H1 (cell line): ENCODE results near the gene TBC1D4. TPM values are rescaled to one million over a fixed set of nuclear protein-coding genes. Genes with fewer than 3 reads are reported as not detected.

Experiments used
- CTCF ChIA-PET: fragments of 300-600 bp; sonication (Branson Sonifier 250); formaldehyde crosslinking; loops from one replicate; lab custom pipeline; 2021; ENCODE audit not compliant: partially characterized antibody; lab: Charles Lee
- POLR2A ChIA-PET: fragments of 300-600 bp; sonication (Branson Sonifier 250); formaldehyde crosslinking; loops from one replicate; lab custom pipeline; 2021; ENCODE audit warnings: inconsistent platforms; ENCODE audit not compliant: partially characterized antibody; lab: Charles Lee
- DNase-seq, 2 experiments: peaks; one replicate each; pipeline versions ENCODE4 v3.0.0 to v3.0.0-alpha.2; 2010 to 2022; ENCODE audit warnings: low spot score in 2 of 2, low read depth in 1 of 2, mixed read lengths in 1 of 2
- FAIRE-seq: peaks from 2 replicates; lab custom pipeline; 2011; peaks lifted over from hg19 to GRCh38; lab: Jason Lieb, UNC
- H2AFZ ChIP-seq: 2 replicates; pipeline ENCODE4 v1.8.1; 2012; ENCODE audit warnings: low read length, inconsistent platforms
- H2AK5ac ChIP-seq: 2 replicates; pipeline ENCODE4 v1.6.1; 2013; ENCODE audit warnings: low read depth, low read length
- H2BK120ac ChIP-seq: replicated peaks from 2 replicates; pipeline ENCODE3; 2013; ENCODE audit warnings: low read depth, low read length, inconsistent platforms
- H2BK12ac ChIP-seq: 2 replicates; pipeline ENCODE4 v1.6.1; 2013; ENCODE audit warnings: low read depth, low read length
- H2BK15ac ChIP-seq: 2 replicates; pipeline ENCODE4 v1.6.1; 2013; ENCODE audit warnings: low read length
- H2BK20ac ChIP-seq: 2 replicates; pipeline ENCODE4 v1.6.1; 2013; ENCODE audit warnings: low read length
- H2BK5ac ChIP-seq: 2 replicates; pipeline ENCODE4 v1.6.1; 2013; ENCODE audit warnings: low read depth, low read length
- H3K14ac ChIP-seq: 2 replicates; pipeline ENCODE4 v1.6.1; 2013; ENCODE audit warnings: inconsistent platforms; ENCODE audit not compliant: insufficient read length
- H3K18ac ChIP-seq: 2 replicates; pipeline ENCODE4 v1.6.1; 2013; ENCODE audit warnings: low read length; ENCODE audit errors: extremely low read depth
- H3K23ac ChIP-seq: 2 replicates; pipeline ENCODE4 v1.6.1; 2013; ENCODE audit warnings: inconsistent platforms; ENCODE audit not compliant: insufficient read length
- H3K23me2 ChIP-seq: 2 replicates; pipeline ENCODE4 v1.6.1; 2013; ENCODE audit warnings: low read depth, low read length
- H3K27ac ChIP-seq: 2 replicates; pipeline ENCODE4 v1.6.1; 2011; ENCODE audit warnings: low read depth, low read length, inconsistent platforms
- H3K27me3 ChIP-seq, 4 experiments: replicated peaks in 1 of 4; 1 replicate in 1 of 4; 2 replicates in 3 of 4; pipeline versions ENCODE4 v1.6.1 to v1.8.1; 2011 to 2013; ENCODE audit warnings: low read length in 3 of 4, mild to moderate bottlenecking in 3 of 4, inconsistent platforms in 2 of 4, mixed read lengths in 2 of 4, moderate library complexity in 1 of 4; ENCODE audit not compliant: control insufficient read depth in 3 of 4, insufficient read depth in 3 of 4; ENCODE audit errors: extremely low read depth in 1 of 4
- H3K36me3 ChIP-seq, 4 experiments: 2 replicates each; pipeline versions ENCODE4 v1.6.1 to v1.8.1; 2011 to 2013; ENCODE audit warnings: mild to moderate bottlenecking in 4 of 4, low read length in 3 of 4, moderate library complexity in 2 of 4, control low read depth in 1 of 4, inconsistent platforms in 1 of 4; ENCODE audit not compliant: insufficient read depth in 4 of 4, control insufficient read depth in 2 of 4
- H3K4ac ChIP-seq: replicated peaks from 2 replicates; pipeline ENCODE3; 2013; ENCODE audit warnings: low read length, low read depth, mixed read lengths, inconsistent platforms; ENCODE audit not compliant: insufficient read length
- H3K4me1 ChIP-seq, 4 experiments: replicated peaks in 1 of 4; 1 replicate in 1 of 4; 2 replicates in 3 of 4; pipeline versions ENCODE4 v1.6.1 to v1.8.1; 2011 to 2013; ENCODE audit warnings: low read length in 3 of 4, inconsistent platforms in 2 of 4, mixed read lengths in 1 of 4; ENCODE audit not compliant: insufficient read depth in 4 of 4, control insufficient read depth in 3 of 4
- H3K4me2 ChIP-seq, 2 experiments: 2 replicates each; pipeline versions ENCODE4 v1.6.1 to v1.8.1; 2011 to 2013; ENCODE audit warnings: low read depth in 2 of 2, low read length in 2 of 2, control low read depth in 1 of 2, inconsistent platforms in 1 of 2, mild to moderate bottlenecking in 1 of 2; ENCODE audit not compliant: insufficient read depth in 1 of 2
- H3K4me3 ChIP-seq, 4 experiments: fragments of 200-600, 300-600 bp in 1 of 4; sonication (generic), shearing (Covaris generic), sonication (Bioruptor Twin) in 1 of 4; 2 replicates each; pipeline versions ENCODE4 v1.5.1 to v1.8.1; 2011 to 2016; ENCODE audit warnings: low read length in 4 of 4, low read depth in 3 of 4, control low read depth in 2 of 4, inconsistent platforms in 2 of 4, mild to moderate bottlenecking in 2 of 4, mixed read lengths in 1 of 4, moderate library complexity in 1 of 4; ENCODE audit not compliant: insufficient read depth in 2 of 4; ENCODE audit errors: extremely low read depth in 1 of 4
- H3K56ac ChIP-seq: replicated peaks from 2 replicates; pipeline ENCODE3; 2013; ENCODE audit warnings: low read depth, mild to moderate bottlenecking, mixed read lengths, low read length, inconsistent platforms; ENCODE audit not compliant: insufficient read length
- H3K79me1 ChIP-seq: 2 replicates; pipeline ENCODE4 v1.6.1; 2013; ENCODE audit warnings: low read depth, low read length, control low read depth
- H3K79me2 ChIP-seq, 2 experiments: 2 replicates each; pipeline versions ENCODE4 v1.6.1 to v1.8.1; 2012 to 2013; ENCODE audit warnings: low read length in 2 of 2, mild to moderate bottlenecking in 2 of 2, inconsistent platforms in 1 of 2; ENCODE audit not compliant: insufficient read depth in 2 of 2, control insufficient read depth in 1 of 2
- H3K9ac ChIP-seq, 4 experiments: replicated peaks in 1 of 4; 1 replicate in 1 of 4; 2 replicates in 3 of 4; pipeline versions ENCODE4 v1.6.1 to v1.8.1; 2011 to 2013; ENCODE audit warnings: low read depth in 3 of 4, low read length in 3 of 4, control low read depth in 2 of 4, mild to moderate bottlenecking in 2 of 4, moderate library complexity in 2 of 4, inconsistent platforms in 1 of 4; ENCODE audit errors: extremely low read depth in 1 of 4
- H3K9me3 ChIP-seq, 2 experiments: 2 replicates each; pipeline versions ENCODE4 v1.6.1 to v1.8.1; 2012 to 2013; ENCODE audit warnings: mild to moderate bottlenecking in 2 of 2, moderate library complexity in 2 of 2, control low read depth in 1 of 2, inconsistent platforms in 1 of 2, low read depth in 1 of 2, low read length in 1 of 2, mixed read lengths in 1 of 2; ENCODE audit not compliant: insufficient read depth in 2 of 2
- H4K20me1 ChIP-seq, 2 experiments: replicated peaks in 1 of 2; 2 replicates each; pipeline versions ENCODE3 to v1.8.1; 2011 to 2013; ENCODE audit warnings: inconsistent platforms in 2 of 2, low read length in 2 of 2, mild to moderate bottlenecking in 1 of 2; ENCODE audit not compliant: insufficient read depth in 2 of 2, control insufficient read depth in 1 of 2
- H4K5ac ChIP-seq: 2 replicates; pipeline ENCODE4 v1.6.1; 2013; ENCODE audit warnings: low read length, low read depth, mixed read lengths, inconsistent platforms; ENCODE audit not compliant: insufficient read length
- H4K8ac ChIP-seq: 2 replicates; pipeline ENCODE4 v1.8.0; 2013; ENCODE audit warnings: mild to moderate bottlenecking, moderate library complexity, low read length, inconsistent platforms; ENCODE audit not compliant: insufficient read depth; ENCODE audit errors: extremely low read depth
- H4K91ac ChIP-seq: replicated peaks from 2 replicates; pipeline ENCODE3; 2013; ENCODE audit warnings: low read length, mixed read lengths, inconsistent platforms; ENCODE audit not compliant: insufficient read length
- BCL11A ChIP-seq, 2 experiments: IDR thresholded peaks; one replicate each; pipeline ENCODE4 v1.6.1; 2011; ENCODE audit warnings: low read depth in 2 of 2, low read length in 2 of 2, mild to moderate bottlenecking in 2 of 2
- CBX5 ChIP-seq: fragments of 300-800, 300-1000 bp; sonication (generic); IDR thresholded peaks from 2 replicates; pipeline ENCODE4 v1.7.1; 2016; ENCODE audit warnings: antibody characterized with exemption, low read length, low read depth
- CHD1 ChIP-seq: IDR thresholded peaks from 2 replicates; pipeline ENCODE4 v1.6.1; 2012; ENCODE audit warnings: low read depth, low read length, improper control_type of control experiment
- CHD2 ChIP-seq: IDR thresholded peaks from 2 replicates; pipeline ENCODE4 v1.6.1; 2012; ENCODE audit warnings: low read length, improper control_type of control experiment
- GTF2F1 ChIP-seq: IDR thresholded peaks from 2 replicates; pipeline ENCODE4 v1.6.1; 2012; ENCODE audit warnings: low read depth, low read length, improper control_type of control experiment, borderline replicate concordance
- JUND ChIP-seq: IDR thresholded peaks from 2 replicates; pipeline ENCODE4 v1.6.1; 2011; ENCODE audit warnings: mild to moderate bottlenecking, improper control_type of control experiment, low read length
- PHF8 ChIP-seq: fragments of 200-600 bp; sonication (generic); conservative IDR thresholded peaks from 2 replicates; pipeline ENCODE4 v1.7.1; 2012; ENCODE audit warnings: low read depth, mild to moderate bottlenecking, inconsistent platforms, low read length, moderate library complexity
- POLR2A ChIP-seq, 2 experiments: IDR thresholded peaks; 1 replicate in 1 of 2; 2 replicates in 1 of 2; pipeline ENCODE4 v1.6.1; 2011; ENCODE audit warnings: low read depth in 2 of 2, low read length in 2 of 2, mild to moderate bottlenecking in 2 of 2; ENCODE audit errors: control extremely low read depth in 1 of 2
- POU5F1 ChIP-seq: IDR thresholded peaks from 2 replicates; pipeline ENCODE4 v1.6.1; 2011; ENCODE audit warnings: low read depth, mild to moderate bottlenecking, low read length, moderate library complexity
- RXRA ChIP-seq: IDR thresholded peaks from 2 replicates; pipeline ENCODE4 v1.6.1; 2011; ENCODE audit warnings: low read depth, mild to moderate bottlenecking, low read length, moderate library complexity; ENCODE audit not compliant: insufficient read depth
- SAP30 ChIP-seq: fragments of 300-600 bp; sonication (generic); IDR thresholded peaks from 2 replicates; pipeline ENCODE4 v1.7.1; 2012; ENCODE audit warnings: low read length, moderate library complexity, mild to moderate bottlenecking, inconsistent platforms; ENCODE audit not compliant: insufficient read depth, insufficient replicate concordance
- SUZ12 ChIP-seq: fragments of 200-600 bp; sonication (generic); IDR thresholded peaks from 2 replicates; pipeline ENCODE4 v1.6.1; 2012; ENCODE audit warnings: mild to moderate bottlenecking, inconsistent platforms, low read length, moderate library complexity, mixed read lengths
- TAF7 ChIP-seq: optimal IDR thresholded peaks from 2 replicates; pipeline ENCODE3; 2011; ENCODE audit warnings: low read depth, mild to moderate bottlenecking, inconsistent platforms, low read length, moderate library complexity, borderline replicate concordance
- WGBS, 2 experiments: shearing (Covaris generic) in 1 of 2; methylation state at CpG; one replicate each; pipeline versions ENCODE4 v1.1.6 to v1.1.7; 2013 to 2015; ENCODE audit warnings: low lambda C conversion rate in 2 of 2, mixed read lengths in 2 of 2, inconsistent platforms in 1 of 2, low coverage in 1 of 2, missing lambda C conversion rate in 1 of 2; ENCODE audit not compliant: insufficient replicate concordance in 2 of 2, insufficient coverage in 1 of 2, insufficient read length in 1 of 2; ENCODE audit errors: extremely low coverage in 1 of 2, missing lambda C conversion rate in 1 of 2; 5-methylcytosine and 5-hydroxymethylcytosine counted together
- polyA plus RNA-seq, 7 experiments: library from polyadenylated mRNA; depleted of rRNA in 3 of 7; stranded (reverse) in 5 of 7; unstranded in 2 of 7; fragments of >200 nt in 5 of 7; fragments of 200-250 nt in 2 of 7; gene quantifications; 1 replicate in 5 of 7; 2 replicates in 1 of 7; 4 replicates in 1 of 7; pipeline versions ENCODE4 v1.2.1 to v1.2.3, GENCODE V29; 2011 to 2013; ENCODE audit warnings: missing spikeins in 2 of 7, mixed read lengths in 2 of 7
- total RNA-seq: library from RNA; stranded (reverse); fragmentation: NEBNext Ultra II Directional; extraction: Animal tissue kit (Norgen Biotek cat#: 25700); gene quantifications from 2 replicates; pipeline ENCODE4 v1.2.1, GENCODE V29; 2021
- TF ChIP-seq, protein P1 (sequence below): IDR thresholded peaks from 2 replicates; pipeline ENCODE4 v1.6.1; 2012; ENCODE audit warnings: inconsistent platforms

TBC1D4 gene
- total and polyA plus RNA-seq, 2 of the 8 experiments (the other 6 are each of a cell fraction or from before 2014, with no cell fraction given): 16.7 to 39.0 TPM

DNA sequence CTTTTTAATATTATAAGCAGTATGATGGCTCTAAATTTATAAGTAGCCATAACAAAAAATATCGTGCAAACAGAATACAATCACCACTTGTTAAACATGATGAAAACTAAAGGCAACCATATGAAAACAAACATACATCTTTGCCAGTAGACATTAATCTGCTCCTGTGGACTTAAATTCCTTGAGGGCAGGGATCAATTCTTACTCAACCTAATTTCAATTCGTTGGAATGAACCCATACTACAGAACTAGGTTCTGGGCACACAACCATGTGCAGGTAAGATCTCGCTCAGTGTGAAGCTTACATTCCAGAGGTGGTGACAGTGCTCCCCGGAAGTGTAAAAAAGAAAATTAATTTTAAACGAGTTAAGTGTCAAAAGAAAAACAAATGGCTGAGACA, 13.4 kb downstream of the TBC1D4 start:
- Histone ChIP-seq H3K9me3 (peaks cover 7 to 14% of the 10 kb centered on the region in 2 experiments; a peak in 3 of 4 replicates), H2BK15ac (no peak overlapping the region), H3K79me2 (peaks cover 0 to 52% of the 10 kb centered on the region in 2 experiments; a peak in 2 of 4 replicates), H2BK20ac (no peak overlapping the region), H3K4me3 (no peak overlapping the region), H3K18ac (no peak overlapping the region), H3K27ac (no peak overlapping the region), H2AK5ac (no peak overlapping the region), H4K91ac (no peak overlapping the region), H2BK5ac (no peak overlapping the region), H2AFZ (no peak overlapping the region), H3K4ac (no peak overlapping the region), H3K56ac (no peak overlapping the region), H4K5ac (no peak overlapping the region), H3K23me2 (no peaks in the 10 kb centered on the region), H3K14ac (no peak overlapping the region), H3K36me3 (peaks cover 0 to 3% (median 1%) of the 10 kb centered on the region in 4 experiments; a peak in 1 of 8 replicates), H3K9ac (no peak overlapping the region), H3K79me1 (no peaks in the 10 kb centered on the region), H2BK120ac (no peak overlapping the region), H3K27me3 (no peaks in the 10 kb centered on the region), H3K23ac (no peak overlapping the region), H2BK12ac (no peak overlapping the region), H3K4me1 (peaks cover 0 to 10% (median 3%) of the 10 kb centered on the region in 4 experiments; a peak in 3 of 7 replicates), H4K8ac (no peak overlapping the region), H4K20me1 (no peaks in the 10 kb centered on the region), H3K4me2 (no peak overlapping the region)
- no peak for DNase-seq
- ChIA-PET POLR2A (interaction anchor here (1.5 kb wide), 1 partner anchor 13 kb away, joined by 6 read pairs; the partner anchor contains the start of gene TBC1D4), CTCF (interaction anchor here (2.1 kb wide), 1 partner anchor 18 kb away, joined by 6 read pairs; no protein-coding TSS in a partner anchor)
- 91% methylated on average over 5 of the region's 5 CpGs; no CpG with 5 or more reads in 1 of the 2 experiments for WGBS, 2 experiments
- no peak for FAIRE-seq
- TF ChIP-seq SUZ12 (no peak), CHD2 (no peak), TAF7 (no peak), BCL11A (IDR thresholded peaks at IDR 0.05; ENCODE audit: low read depth in 2 of 2, low read length in 2 of 2) (no peak), RXRA (no peak), POU5F1 (no peak), CHD1 (no peak), GTF2F1 (no peak), POLR2A (IDR thresholded peaks at IDR 0.05; ENCODE audit: control extremely low read depth in 1 of 2, low read depth in 2 of 2, low read length in 2 of 2) (no peak), JUND (no peak), CBX5 (no peak), SAP30 (no peak), PHF8 (no peak)
- TF ChIP-seq, protein P1, sequence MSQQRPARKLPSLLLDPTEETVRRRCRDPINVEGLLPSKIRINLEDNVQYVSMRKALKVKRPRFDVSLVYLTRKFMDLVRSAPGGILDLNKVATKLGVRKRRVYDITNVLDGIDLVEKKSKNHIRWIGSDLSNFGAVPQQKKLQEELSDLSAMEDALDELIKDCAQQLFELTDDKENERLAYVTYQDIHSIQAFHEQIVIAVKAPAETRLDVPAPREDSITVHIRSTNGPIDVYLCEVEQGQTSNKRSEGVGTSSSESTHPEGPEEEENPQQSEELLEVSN: no peak
